KOPT-K1 (cell line): ENCODE data around the gene ZNF112.

Experiments
- H3K27ac ChIP-seq: fragments of 200-600 bp; sonication (generic); 2 replicates; pipeline ENCODE4 v1.5.1; 2016; ENCODE audit warnings: antibody characterized with exemption, mild to moderate bottlenecking, low read depth, low read length; ENCODE audit not compliant: poor library complexity, severe bottlenecking
- H3K36me3 ChIP-seq: fragments of 200-600 bp; sonication (generic); 2 replicates; pipeline ENCODE4 v1.5.1; 2017; ENCODE audit warnings: antibody characterized with exemption, mild to moderate bottlenecking, low read length, moderate library complexity; ENCODE audit not compliant: insufficient read depth
- H3K9me3 ChIP-seq: fragments of 200-600 bp; sonication (generic); 2 replicates; pipeline ENCODE4 v1.5.1; 2017; ENCODE audit warnings: antibody characterized with exemption, low read length, mild to moderate bottlenecking; ENCODE audit not compliant: insufficient read depth, poor library complexity, severe bottlenecking

Gene ZNF112

DNA sequence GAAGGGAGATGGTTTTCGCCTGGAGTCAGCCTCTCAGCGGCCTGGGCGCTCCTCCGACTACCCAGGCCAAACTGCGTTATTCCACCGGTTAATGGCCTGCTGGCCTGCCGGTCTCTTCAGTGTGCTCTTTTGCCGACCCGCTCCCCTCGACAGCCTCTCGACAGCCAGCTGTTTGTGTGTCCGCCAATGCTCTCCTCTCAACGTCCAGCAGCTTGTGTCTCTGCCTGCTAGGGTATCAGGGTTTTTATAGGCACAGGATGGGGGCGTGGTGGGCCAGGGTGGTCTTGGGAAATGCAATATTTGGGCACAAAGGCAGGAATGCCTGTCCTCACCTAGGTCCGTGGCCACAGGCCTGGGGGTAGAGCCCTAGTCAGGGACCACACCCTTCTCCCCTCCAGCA lies 50.2 kb downstream of the ZNF112 start:
- H3K36me3 ChIP-seq, result peaks cover 12% of the 10 kb centered on the region
- no peak overlapping the region for H3K27ac ChIP-seq
- H3K9me3 ChIP-seq, result peaks cover 6% of the 10 kb centered on the region

DNA sequence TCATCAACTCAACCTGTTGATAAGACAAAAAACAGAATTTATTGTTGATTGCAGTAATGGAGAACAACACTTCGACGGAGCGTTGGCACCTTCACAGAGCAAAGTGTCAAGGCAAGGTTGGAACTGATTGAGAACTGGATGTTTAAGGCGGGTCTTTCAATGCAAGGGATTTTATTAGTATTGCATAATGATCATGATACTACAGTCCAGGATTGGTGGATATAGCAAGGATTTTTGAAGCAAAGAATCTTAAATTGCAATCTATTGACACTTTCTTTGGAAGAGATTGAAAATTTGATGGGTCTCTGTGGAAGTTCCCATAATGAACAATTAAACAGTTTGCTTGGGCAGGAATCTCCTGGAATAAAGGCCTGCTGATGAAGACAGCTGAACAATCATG lies 51.0 kb downstream of the ZNF112 start:
- Histone ChIP-seq H3K9me3 (peaks cover 6% of the 10 kb centered on the region), H3K36me3 (peaks cover 15% of the 10 kb centered on the region), H3K27ac (no peak overlapping the region)

GRCh38 chr19:44304659-44305193 lies 51.8 kb downstream of the ZNF112 start, which contains the start of gene ZNF235:
TSS of gene ZNF235 (minus strand) at chr19:44305025. CDS start at chr19:44303404, 1,621 bp downstream.
- H3K9me3 ChIP-seq, result peaks cover 6% of the 10 kb centered on the region
- peak within 1 kb of the TSS; percentile 51 for H3K27ac ChIP-seq

DNA sequence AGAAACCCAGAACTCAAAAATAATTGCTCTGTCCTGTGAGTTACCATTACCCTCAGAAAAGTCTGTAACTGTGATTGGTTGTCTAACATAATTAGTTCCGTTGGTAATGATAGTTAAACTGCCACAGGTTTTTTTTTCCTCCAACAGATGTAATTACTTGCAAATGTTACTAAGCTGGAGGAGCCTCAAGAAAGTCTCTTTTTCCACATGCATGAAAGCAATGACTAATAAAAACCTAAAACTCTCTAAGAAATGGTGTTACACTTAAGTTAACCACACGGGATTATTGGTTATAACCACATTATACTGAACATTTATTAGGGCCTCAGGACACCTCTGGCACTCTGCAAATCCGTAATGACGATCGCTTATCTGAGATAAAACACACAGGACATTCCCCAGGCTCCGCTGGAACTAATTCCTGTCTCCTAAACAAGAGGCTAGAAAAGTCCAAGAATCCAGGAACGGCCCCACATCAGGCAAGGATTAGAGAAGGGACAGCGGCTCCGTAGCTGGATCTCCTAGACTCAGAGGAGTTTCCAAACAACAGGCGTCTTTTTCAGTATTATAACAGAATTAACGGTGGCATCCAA lies 52.4 kb downstream of the ZNF112 start:
- Histone ChIP-seq H3K9me3 (peaks cover 6% of the 10 kb centered on the region), H3K27ac (peak overlapping the region; percentile 51)

More at GRCh38 chr19:44304659-44305193, 51.8 kb downstream of the ZNF112 start, which contains the start of gene ZNF235:
- peaks cover 15% of the 10 kb centered on the region for H3K36me3 ChIP-seq

GRCh38 chr19:44303320-44303719 lies 53.2 kb downstream of the ZNF112 start:
- no peaks in the 10 kb centered on the region for H3K9me3 ChIP-seq
- H3K27ac ChIP-seq, result no peak overlapping the region
- peaks cover 28% of the 10 kb centered on the region for H3K36me3 ChIP-seq

More for the DNA sequence above, 52.4 kb downstream of the ZNF112 start:
- peaks cover 21% of the 10 kb centered on the region for H3K36me3 ChIP-seq

DNA sequence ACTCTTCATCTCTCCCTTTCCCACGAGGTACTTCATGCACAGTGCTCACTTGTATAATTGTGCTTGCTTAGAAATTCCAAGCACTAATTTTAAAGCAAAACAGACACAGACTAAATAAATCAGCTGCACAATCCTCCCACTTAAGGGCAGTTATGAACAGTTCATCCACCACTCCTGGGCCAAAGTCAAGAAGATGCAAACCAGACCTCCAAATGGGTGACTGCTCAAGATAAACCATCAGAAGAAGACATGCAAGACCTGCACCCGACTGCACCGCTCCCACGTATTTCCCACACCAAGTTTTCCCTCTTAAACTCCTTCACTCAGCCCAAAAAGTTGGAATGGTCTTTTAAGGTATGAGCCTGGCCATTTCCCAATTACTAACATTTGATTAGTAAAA lies 71.5 kb downstream of the ZNF112 start:
- H3K27ac ChIP-seq, result no peak overlapping the region
- H3K36me3 ChIP-seq, result peaks cover 35% of the 10 kb centered on the region
- peaks cover 37% of the 10 kb centered on the region for H3K9me3 ChIP-seq

GRCh38 chr19:44282846-44283245 lies 73.6 kb downstream of the ZNF112 start:
- H3K27ac ChIP-seq, result no peak overlapping the region
- peaks cover 14% of the 10 kb centered on the region for H3K36me3 ChIP-seq
- H3K9me3 ChIP-seq, result peaks cover 16% of the 10 kb centered on the region

DNA sequence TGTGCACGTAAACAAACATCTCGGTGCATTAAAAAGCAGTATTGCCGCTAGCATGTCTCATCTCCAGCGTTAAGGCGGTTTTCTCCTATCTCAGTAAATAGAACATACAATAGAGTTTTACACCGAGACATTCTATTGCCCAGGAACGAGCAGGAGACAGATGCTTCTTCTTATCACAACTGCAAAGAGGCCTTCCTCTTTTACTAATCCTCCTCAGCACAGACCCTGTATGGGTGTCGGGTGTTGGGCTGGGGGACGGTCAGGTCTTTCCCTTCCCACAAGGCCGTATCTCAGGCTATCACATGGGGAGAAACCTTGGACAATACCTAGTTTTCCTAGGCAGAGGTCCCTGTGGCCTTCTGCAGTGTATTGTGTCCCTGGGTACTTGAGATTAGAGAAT lies 75.6 kb downstream of the ZNF112 start:
- Histone ChIP-seq H3K36me3 (no peaks in the 10 kb centered on the region), H3K9me3 (peaks cover 7% of the 10 kb centered on the region), H3K27ac (no peak overlapping the region)

DNA sequence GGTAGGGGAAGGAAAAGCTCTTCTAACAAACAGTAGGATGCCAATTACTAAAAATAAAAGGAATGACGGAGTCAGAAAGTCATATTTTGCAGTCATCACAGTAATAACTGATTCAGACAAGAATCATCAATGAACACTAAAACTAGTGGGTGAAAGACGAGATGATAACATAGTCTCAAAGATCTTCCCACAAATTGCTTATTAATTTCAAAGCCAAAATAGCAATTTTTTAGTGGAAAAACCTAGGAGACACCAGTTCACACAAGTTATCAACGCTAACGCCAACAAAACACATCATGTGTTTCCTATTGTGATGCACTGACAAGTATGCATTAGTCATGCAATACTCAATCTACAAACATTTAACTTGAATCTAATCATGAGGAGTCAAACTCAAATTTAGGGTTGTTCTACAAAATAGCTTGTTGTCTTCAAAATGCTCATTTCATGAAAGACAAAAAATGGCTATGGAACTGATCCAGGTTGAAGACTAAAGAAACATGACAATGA lies 78.2 kb downstream of the ZNF112 start:
- Histone ChIP-seq H3K9me3 (peaks cover 15% of the 10 kb centered on the region), H3K27ac (no peak overlapping the region)

GRCh38 chr19:44277331-44277730 lies 79.1 kb downstream of the ZNF112 start:
- H3K27ac ChIP-seq, result no peak overlapping the region
- peaks cover 4% of the 10 kb centered on the region; the same call in 1 of the 2 replicates for H3K36me3 ChIP-seq
- H3K9me3 ChIP-seq, result peaks cover 15% of the 10 kb centered on the region

More for the DNA sequence above, 78.2 kb downstream of the ZNF112 start:
- peaks cover 4% of the 10 kb centered on the region; the same call in 1 of the 2 replicates for H3K36me3 ChIP-seq
